GM12891 (cell line): ENCODE measurements around the gene A1CF.

Experiments used
- PAX5 ChIP-seq: IDR thresholded peaks from 2 replicates; pipeline ENCODE4 v1.6.1; 2011; ENCODE audit warnings: low read length, moderate library complexity, mild to moderate bottlenecking; ENCODE audit not compliant: insufficient read depth, severe bottlenecking
- POLR2A ChIP-seq: IDR thresholded peaks from 2 replicates; pipeline ENCODE4 v1.6.1; 2011; ENCODE audit warnings: low read depth, low read length, control low read depth
- POLR2AphosphoS5 ChIP-seq: IDR thresholded peaks from 2 replicates; pipeline ENCODE4 v1.6.1; 2011; ENCODE audit warnings: low read depth, low read length, control low read depth
- POU2F2 ChIP-seq: IDR thresholded peaks from 2 replicates; pipeline ENCODE4 v1.6.1; 2011; ENCODE audit warnings: low read depth, mild to moderate bottlenecking, control low read depth, low read length, moderate library complexity
- SPI1 ChIP-seq: IDR thresholded peaks from 2 replicates; pipeline ENCODE4 v1.6.1; 2011; ENCODE audit warnings: low read depth, low read length, control low read depth
- TAF1 ChIP-seq: IDR thresholded peaks from 2 replicates; pipeline ENCODE4 v1.6.1; 2011; ENCODE audit warnings: low read depth, low read length, control low read depth

- TF ChIP-seq POU2F2 (no peak), POLR2A (no peak), POLR2AphosphoS5 (no peak), TAF1 (no peak), SPI1 (no peak), PAX5 (no peak)
Observed at GRCh38 chr10:50832171-50832751, 53.2 kb downstream of the A1CF start.
